ENCODE results near the gene CRELD2.
A peak's percentile ranks its signal among the peaks of the same experiment; 100 is the strongest.

Gene CRELD2

DNA sequence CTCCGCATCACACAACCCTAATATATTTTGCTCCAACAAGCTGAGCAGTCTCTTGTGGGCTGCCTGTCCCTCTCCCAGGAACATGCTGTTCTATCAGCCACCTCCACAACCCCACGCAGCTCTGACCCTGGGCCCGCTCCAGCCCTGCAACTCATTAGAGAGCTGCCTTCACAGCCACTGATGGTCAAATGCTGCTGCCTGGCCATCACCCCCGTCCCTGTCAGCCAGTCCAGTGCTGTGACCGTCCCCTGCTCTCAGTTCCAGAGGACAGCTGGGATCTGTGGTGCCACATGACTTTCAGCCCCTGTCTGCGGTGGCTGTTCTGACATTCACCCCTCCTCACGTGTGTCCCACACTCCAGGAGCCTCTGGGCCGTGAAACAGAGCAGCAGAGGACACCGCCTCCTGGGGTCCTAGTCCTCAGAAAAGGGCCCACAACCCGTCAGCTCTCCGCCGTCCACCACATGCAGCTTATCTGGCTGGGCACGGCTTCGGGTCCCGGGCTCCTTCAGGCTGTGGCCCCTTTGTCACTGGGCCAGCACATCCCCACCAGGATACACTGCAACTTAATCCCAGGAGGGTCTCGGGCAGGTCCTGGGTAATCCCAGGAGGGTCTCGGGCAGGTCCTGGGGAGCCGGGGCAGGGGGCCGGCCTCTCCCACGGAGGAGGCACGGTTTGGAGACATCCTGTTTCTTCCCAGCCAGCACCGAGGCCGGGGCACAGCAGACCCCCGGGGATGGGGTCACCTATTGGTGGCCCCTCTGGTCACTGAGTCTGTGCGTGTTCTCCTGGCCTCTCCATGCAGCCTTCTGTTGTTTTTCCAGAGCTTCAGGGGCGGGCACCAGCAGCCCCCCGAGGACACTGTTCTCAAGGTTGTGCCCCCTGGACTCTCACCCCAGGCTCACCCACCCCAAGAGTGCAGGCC lies 15.1 kb downstream of the CRELD2 start:
- TF ChIP-seq, protein P1, sequence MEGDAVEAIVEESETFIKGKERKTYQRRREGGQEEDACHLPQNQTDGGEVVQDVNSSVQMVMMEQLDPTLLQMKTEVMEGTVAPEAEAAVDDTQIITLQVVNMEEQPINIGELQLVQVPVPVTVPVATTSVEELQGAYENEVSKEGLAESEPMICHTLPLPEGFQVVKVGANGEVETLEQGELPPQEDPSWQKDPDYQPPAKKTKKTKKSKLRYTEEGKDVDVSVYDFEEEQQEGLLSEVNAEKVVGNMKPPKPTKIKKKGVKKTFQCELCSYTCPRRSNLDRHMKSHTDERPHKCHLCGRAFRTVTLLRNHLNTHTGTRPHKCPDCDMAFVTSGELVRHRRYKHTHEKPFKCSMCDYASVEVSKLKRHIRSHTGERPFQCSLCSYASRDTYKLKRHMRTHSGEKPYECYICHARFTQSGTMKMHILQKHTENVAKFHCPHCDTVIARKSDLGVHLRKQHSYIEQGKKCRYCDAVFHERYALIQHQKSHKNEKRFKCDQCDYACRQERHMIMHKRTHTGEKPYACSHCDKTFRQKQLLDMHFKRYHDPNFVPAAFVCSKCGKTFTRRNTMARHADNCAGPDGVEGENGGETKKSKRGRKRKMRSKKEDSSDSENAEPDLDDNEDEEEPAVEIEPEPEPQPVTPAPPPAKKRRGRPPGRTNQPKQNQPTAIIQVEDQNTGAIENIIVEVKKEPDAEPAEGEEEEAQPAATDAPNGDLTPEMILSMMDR (IDR thresholded peaks at IDR 0.05; ENCODE audit: control extremely low read depth, extremely low read depth, low read depth, missing control alignments), result no peak
- CTCF ChIA-PET, result interaction anchor here (0.9 to 5.3 kb wide), 3 partner anchors 14 to 98 kb away, joined by 3 to 90 read pairs (median 4); no protein-coding TSS in a partner anchor
- DNase-seq (ENCODE audit: extremely low spot score), result no peak
- POLR2A ChIA-PET, result no interaction called here

DNA sequence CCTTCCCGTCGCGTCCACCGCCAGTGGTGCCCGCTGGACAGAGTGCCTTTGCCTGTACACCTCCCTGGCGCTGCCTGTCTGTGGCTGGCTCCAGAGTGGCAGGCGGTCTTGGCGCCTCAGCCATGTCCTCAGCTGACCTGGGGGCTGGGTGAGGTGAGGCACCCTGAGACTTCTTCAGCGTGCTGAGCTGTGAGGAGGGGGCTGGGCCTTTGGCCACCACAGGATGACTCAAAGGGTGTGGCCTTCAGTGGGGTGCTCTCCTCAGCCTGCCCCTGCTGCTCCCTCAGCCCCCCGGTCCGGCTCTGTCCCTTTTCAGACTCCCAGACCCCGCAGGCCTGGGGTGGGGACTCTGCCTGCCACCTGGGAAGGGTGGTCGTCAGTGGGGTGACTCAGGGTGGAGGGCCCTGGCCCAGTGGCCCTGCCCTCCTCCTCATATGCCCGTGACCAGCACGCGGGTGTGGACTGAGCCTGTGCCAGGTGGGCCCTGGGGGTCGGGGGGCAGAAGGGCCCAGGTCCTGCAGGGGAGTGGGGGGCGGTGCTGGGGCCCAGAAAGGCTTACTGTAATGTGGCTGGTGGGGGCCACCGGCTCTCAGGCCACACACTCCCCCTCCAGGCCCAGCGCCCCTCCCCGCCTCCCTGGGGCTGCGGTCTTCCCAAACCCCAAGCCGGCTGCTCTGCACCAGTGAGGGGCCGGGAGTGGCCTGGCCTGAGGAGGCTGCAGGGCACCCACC lies 15.9 kb downstream of the CRELD2 start:
- TF ChIP-seq, protein P1 (IDR thresholded peaks at IDR 0.05; ENCODE audit: control extremely low read depth, extremely low read depth, low read depth, missing control alignments), result no peak
- ChIA-PET POLR2A (no interaction called here), CTCF (interaction anchor here (5.3 kb wide), 1 partner anchor 97 kb away, joined by 90 read pairs; no protein-coding TSS in a partner anchor)
- DNase-seq (ENCODE audit: extremely low spot score), result no peak

DNA sequence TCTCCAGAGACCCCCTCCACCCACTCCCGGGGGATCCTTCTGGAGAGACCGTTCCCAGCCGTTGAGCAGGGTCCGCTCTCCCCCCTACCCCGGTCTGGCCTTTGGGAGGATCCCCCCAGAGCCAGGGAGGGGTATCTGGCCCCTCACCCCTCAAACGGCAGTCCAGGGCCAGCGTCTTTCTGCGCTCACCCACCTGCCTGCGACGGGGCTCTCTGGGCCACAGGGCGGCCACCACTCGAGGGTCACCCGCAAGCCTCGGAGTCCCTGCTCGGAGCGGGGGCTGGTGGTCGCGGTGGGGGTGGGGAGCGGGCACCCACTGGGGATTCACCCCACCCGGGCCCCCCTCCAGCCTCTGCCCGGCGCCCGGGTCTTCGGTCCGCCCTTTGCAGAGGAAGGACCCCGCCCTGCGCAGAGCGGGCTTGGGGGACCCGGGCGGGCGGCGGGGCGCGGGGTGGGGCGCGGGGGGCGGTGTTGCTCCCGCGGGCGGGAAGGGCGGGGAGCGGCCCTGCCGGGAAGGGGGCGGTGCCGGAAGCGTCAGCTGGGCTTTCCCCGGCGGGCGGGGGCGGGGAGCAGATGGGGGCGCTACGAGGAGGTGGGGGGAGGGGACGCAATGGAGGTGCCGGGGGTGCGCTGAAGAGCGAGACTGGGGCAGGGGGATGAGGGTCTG lies 16.6 kb downstream of the CRELD2 start:
- POLR2A ChIA-PET, result no interaction called here
- DNase-seq (ENCODE audit: extremely low spot score), result peak; percentile 79

DNA sequence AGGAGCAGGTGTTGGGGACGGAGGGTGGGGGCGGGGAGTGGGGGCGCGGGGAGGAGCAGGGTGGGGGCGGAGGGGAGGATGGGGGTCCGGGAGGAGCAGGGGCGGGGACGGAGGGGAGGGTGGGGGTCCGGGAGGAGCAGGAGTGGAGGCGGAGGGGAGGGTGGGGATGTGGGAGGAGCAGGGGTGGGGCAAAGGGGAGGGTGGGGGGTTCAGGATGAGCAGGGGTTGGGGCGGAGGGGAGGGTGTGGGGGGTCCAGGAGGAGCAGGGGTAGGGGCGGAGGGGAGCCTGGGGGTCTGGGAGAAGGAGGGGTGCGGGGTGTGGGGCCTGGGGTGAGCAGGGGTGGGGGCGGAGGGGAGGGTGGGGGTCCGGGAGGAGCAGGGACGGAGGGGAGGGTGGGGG lies 17.1 kb downstream of the CRELD2 start:
- TF ChIP-seq, protein P1 (IDR thresholded peaks at IDR 0.05; ENCODE audit: control extremely low read depth, extremely low read depth, low read depth, missing control alignments), result no peak
- ChIA-PET POLR2A (interaction anchor here (0.8 to 1.2 kb wide), 2 partner anchors 25 to 26 kb away, joined by 4 read pairs; partner anchors contain the start of gene PIM3), CTCF (interaction anchor here (1.2 to 2.7 kb wide), 3 partner anchors 8 to 95 kb away, joined by 3 to 10 read pairs (median 6); no protein-coding TSS in a partner anchor)
- peak; percentile 61 for DNase-seq (ENCODE audit: extremely low spot score)

More for the DNA sequence above, 16.6 kb downstream of the CRELD2 start:
- TF ChIP-seq, protein P1 (IDR thresholded peaks at IDR 0.05; ENCODE audit: control extremely low read depth, extremely low read depth, low read depth, missing control alignments), result no peak
- CTCF ChIA-PET, result no interaction called here

DNA sequence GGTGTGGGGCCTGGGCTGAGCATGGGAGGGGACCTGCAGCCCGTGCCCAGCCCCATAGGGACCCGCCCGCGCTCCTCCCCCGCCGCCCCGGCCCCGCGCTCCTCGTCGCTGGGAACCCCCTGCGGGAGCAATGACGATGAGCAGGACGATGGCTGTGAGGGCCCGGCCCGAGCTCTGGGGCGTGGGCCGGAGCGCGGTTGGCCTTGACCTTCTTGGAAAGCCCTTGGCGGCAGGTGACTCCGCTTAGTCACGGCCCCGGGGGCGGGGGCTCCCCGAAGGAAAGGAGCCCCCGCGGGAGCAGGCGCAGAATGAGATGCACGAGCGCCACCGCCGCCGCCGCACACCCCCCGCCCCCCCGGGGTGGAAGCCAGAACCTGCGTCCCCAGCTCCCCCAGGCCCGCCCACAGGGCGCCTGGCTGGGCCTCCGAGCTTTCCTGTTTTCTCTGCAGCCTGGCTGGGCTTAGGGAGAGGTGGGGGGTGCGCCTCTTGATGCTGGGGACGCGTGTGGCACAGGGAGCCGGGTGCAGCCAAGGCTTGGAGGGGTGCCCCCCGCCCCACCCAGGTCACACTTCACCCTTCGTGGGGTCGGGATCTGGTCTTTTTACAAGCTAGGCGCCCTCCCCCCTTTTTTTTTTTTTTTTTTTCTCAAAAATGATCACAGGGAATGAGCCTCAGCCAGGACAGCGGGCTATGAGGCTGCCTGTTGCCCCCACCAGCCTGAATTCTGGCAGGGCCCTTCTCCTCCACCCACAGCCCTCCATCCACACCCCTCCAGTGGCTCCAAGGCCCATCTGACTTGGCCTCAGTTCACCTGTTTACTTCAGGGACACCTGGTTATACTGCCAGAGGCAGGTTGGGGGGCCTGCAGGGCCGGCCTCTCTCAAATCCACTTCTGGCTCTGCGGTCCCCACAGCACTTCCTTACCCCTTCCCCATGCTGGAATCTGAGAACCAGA lies 17.9 kb downstream of the CRELD2 start:
- ChIA-PET CTCF (interaction anchor here (0.8 to 2.7 kb wide), 5 partner anchors 9 to 94 kb away, joined by 3 to 10 read pairs (median 4); no protein-coding TSS in a partner anchor), POLR2A (interaction anchor here (0.8 to 1.2 kb wide), 2 partner anchors 24 to 26 kb away, joined by 4 read pairs; partner anchors contain the start of gene PIM3)
- TF ChIP-seq, protein P1 (IDR thresholded peaks at IDR 0.05; ENCODE audit: control extremely low read depth, extremely low read depth, low read depth, missing control alignments), result no peak
- peak; percentile 90 for DNase-seq (ENCODE audit: extremely low spot score)

Measured in GM10248 (cell line).